DND-41 (cell line): ENCODE results near the gene RUNX2.

Experiments used
- ATAC-seq: fragments of 200-7000 bp; cut with Tn5 transposase; 3 replicates; pipeline ENCODE4 v1.9.1; 2021; ENCODE audit warnings: low read depth; ENCODE audit not compliant: insufficient read depth
- DNase-seq: peaks from one replicate; pipeline ENCODE4 v3.0.0-alpha.2; 2020
- H2AFZ ChIP-seq: 2 replicates; pipeline ENCODE4 v1.6.0; 2012; ENCODE audit warnings: low read depth, low read length
- H3K27ac ChIP-seq: 2 replicates; pipeline ENCODE4 v1.5.1; 2012; ENCODE audit warnings: low read length, inconsistent platforms
- H3K27me3 ChIP-seq: fragments of 200-600 bp; sonication (generic); 2 replicates; pipeline ENCODE4 v1.6.0; 2012; ENCODE audit warnings: low read length, mild to moderate bottlenecking, inconsistent platforms; ENCODE audit not compliant: insufficient read depth, poor library complexity
- H3K36me3 ChIP-seq: 2 replicates; pipeline ENCODE4 v1.5.1; 2012; ENCODE audit warnings: low read length, inconsistent platforms; ENCODE audit not compliant: insufficient read depth
- H3K4me1 ChIP-seq: 2 replicates; pipeline ENCODE4 v1.5.1; 2012; ENCODE audit warnings: mild to moderate bottlenecking, low read length; ENCODE audit not compliant: insufficient read depth
- H3K4me2 ChIP-seq: 2 replicates; pipeline ENCODE4 v1.6.0; 2012; ENCODE audit warnings: mild to moderate bottlenecking, moderate library complexity, low read length, inconsistent platforms; ENCODE audit not compliant: insufficient read depth
- H3K4me3 ChIP-seq, 2 experiments: fragments of 200-600 bp in 1 of 2; shearing (Covaris generic) in 1 of 2; 2 replicates each; pipeline ENCODE4 v1.5.1; 2012 to 2016; ENCODE audit warnings: inconsistent platforms in 2 of 2, low read length in 2 of 2, mild to moderate bottlenecking in 2 of 2, low read depth in 1 of 2, moderate library complexity in 1 of 2
- H3K79me2 ChIP-seq: 2 replicates; pipeline ENCODE4 v1.6.0; 2012; ENCODE audit warnings: low read length, inconsistent platforms; ENCODE audit not compliant: insufficient read depth
- H3K9ac ChIP-seq: 2 replicates; pipeline ENCODE4 v1.6.0; 2012; ENCODE audit warnings: low read depth, mild to moderate bottlenecking, inconsistent platforms, low read length, moderate library complexity
- H3K9me3 ChIP-seq: 2 replicates; pipeline ENCODE4 v1.5.1; 2012; ENCODE audit warnings: low read length, moderate library complexity, mild to moderate bottlenecking, inconsistent platforms; ENCODE audit not compliant: insufficient read depth, severe bottlenecking
- H4K20me1 ChIP-seq: 2 replicates; pipeline ENCODE4 v1.6.0; 2012; ENCODE audit warnings: low read length; ENCODE audit not compliant: insufficient read depth
- EZH2 ChIP-seq: IDR thresholded peaks from 3 replicates; pipeline ENCODE4 v1.6.1; 2012; ENCODE audit warnings: borderline replicate concordance, low read depth, mild to moderate bottlenecking, moderate library complexity, low read length, inconsistent platforms; ENCODE audit not compliant: severe bottlenecking
- TF ChIP-seq, protein P1 (sequence below): IDR thresholded peaks from 2 replicates; pipeline ENCODE4 v1.5.1; 2012; ENCODE audit warnings: borderline replicate concordance, low read length, moderate library complexity, mild to moderate bottlenecking; ENCODE audit not compliant: poor library complexity, severe bottlenecking; ENCODE audit errors: extremely low read depth

The RUNX2 gene

DNA sequence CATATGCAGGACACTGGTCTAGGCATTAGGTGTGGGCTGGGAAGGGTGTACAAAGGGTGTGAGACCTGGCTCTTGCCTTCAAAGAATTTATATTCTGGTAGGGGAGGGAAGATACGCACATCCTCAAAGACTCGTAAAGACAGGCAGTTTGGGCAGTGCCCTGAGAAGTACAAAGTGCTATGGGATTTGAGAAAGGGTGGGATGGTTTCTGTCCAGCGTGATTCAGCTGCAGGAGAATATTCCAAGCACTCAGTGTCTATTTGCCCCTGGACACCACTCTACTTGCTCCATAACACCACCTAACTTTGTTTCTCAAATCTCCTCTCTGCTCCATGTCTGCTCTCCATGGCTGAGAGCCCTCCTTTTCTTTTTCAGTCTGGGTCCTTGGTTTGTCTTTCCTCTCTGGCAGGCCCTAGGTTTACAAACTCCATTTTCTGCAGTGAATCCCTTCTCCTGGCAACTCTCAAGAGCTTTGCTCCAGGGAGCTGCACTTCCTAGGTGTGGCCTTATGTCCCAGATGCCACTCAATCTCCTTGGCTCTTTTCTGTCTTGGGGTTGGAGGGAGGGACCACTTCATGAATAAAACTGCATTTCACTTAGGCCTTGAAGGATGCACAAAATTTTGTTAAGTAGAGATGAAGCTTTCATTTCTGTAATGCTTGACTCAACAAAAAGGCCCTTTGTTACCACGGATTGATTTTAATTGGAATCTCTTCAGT lies 377.2 kb downstream of the RUNX2 start:
- Histone ChIP-seq H2AFZ (no peak overlapping the region), H3K27ac (no peak overlapping the region), H3K9me3 (no peaks in the 10 kb centered on the region), H3K79me2 (no peaks in the 10 kb centered on the region), H3K4me2 (no peak overlapping the region), H3K27me3 (no peaks in the 10 kb centered on the region), H4K20me1 (no peaks in the 10 kb centered on the region), H3K4me3 (no peak overlapping the region), H3K9ac (no peak overlapping the region), H3K4me1 (no peaks in the 10 kb centered on the region), H3K36me3 (no peaks in the 10 kb centered on the region)
- TF ChIP-seq, protein P1, sequence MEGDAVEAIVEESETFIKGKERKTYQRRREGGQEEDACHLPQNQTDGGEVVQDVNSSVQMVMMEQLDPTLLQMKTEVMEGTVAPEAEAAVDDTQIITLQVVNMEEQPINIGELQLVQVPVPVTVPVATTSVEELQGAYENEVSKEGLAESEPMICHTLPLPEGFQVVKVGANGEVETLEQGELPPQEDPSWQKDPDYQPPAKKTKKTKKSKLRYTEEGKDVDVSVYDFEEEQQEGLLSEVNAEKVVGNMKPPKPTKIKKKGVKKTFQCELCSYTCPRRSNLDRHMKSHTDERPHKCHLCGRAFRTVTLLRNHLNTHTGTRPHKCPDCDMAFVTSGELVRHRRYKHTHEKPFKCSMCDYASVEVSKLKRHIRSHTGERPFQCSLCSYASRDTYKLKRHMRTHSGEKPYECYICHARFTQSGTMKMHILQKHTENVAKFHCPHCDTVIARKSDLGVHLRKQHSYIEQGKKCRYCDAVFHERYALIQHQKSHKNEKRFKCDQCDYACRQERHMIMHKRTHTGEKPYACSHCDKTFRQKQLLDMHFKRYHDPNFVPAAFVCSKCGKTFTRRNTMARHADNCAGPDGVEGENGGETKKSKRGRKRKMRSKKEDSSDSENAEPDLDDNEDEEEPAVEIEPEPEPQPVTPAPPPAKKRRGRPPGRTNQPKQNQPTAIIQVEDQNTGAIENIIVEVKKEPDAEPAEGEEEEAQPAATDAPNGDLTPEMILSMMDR = no peak
- TF ChIP-seq EZH2 = no peak
- DNase-seq (no peak), ATAC-seq (no peak)

DNA sequence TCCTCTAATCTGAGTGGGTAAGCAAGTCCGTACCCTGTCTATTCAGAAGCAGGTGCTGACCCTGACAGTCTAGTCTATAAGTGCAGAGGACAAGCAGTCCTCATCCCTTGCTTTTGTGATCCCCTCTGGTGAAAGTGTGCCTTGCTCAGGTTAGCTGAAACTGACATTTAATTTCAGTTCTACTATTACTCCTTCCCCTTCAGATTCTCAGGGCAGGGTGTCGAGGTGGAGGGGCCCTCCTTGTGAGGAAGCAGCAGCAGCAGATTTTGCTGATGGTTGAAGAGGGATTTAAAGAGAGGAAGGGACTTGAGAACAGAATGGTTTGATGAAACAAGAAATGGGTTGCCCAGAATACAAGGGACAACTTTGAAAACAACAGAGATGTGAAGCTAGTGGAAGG lies 378.2 kb downstream of the RUNX2 start:
- TF ChIP-seq, protein P1 = no peak
- no peak for TF ChIP-seq EZH2
- Histone ChIP-seq H3K36me3 (no peaks in the 10 kb centered on the region), H3K9me3 (no peaks in the 10 kb centered on the region), H2AFZ (no peak overlapping the region), H3K4me3 (no peak overlapping the region), H3K4me1 (no peaks in the 10 kb centered on the region), H3K79me2 (no peaks in the 10 kb centered on the region), H3K27me3 (no peaks in the 10 kb centered on the region), H4K20me1 (no peaks in the 10 kb centered on the region), H3K4me2 (no peak overlapping the region), H3K27ac (no peak overlapping the region), H3K9ac (no peak overlapping the region)
- ATAC-seq = no peak
- DNase-seq = no peak

DNA sequence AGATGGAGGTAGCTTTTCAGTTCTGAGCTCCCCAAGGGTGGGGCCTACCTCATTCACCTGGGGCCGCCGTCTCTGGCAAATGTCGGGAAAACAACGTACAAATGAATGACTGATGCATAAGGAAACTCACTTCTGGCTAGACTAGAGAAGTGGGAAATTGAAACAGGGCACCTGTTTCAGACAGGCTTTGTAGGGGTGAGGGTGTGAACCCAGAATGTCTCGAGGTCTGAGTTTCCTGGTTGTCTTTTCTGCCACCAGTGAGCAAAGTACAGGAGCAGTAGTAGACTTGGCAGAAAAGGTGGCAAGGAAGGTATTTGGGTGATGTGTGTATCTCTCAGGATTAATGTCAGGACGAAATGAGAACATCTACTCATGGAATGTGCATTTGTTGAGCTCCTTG lies 379.0 kb downstream of the RUNX2 start:
- H3K4me2 ChIP-seq = no peak overlapping the region
- no peaks in the 10 kb centered on the region for H4K20me1 ChIP-seq
- no peaks in the 10 kb centered on the region for H3K4me1 ChIP-seq
- no peak overlapping the region for H3K9ac ChIP-seq
- H3K9me3 ChIP-seq = no peaks in the 10 kb centered on the region
- TF ChIP-seq EZH2 = no peak
- TF ChIP-seq, protein P1 = no peak
- no peak overlapping the region for H3K4me3 ChIP-seq
- ATAC-seq (no peak), DNase-seq (no peak)
- no peaks in the 10 kb centered on the region for H3K27me3 ChIP-seq
- no peaks in the 10 kb centered on the region for H3K36me3 ChIP-seq
- H2AFZ ChIP-seq = no peak overlapping the region
- H3K27ac ChIP-seq = no peak overlapping the region
- no peaks in the 10 kb centered on the region for H3K79me2 ChIP-seq

DNA sequence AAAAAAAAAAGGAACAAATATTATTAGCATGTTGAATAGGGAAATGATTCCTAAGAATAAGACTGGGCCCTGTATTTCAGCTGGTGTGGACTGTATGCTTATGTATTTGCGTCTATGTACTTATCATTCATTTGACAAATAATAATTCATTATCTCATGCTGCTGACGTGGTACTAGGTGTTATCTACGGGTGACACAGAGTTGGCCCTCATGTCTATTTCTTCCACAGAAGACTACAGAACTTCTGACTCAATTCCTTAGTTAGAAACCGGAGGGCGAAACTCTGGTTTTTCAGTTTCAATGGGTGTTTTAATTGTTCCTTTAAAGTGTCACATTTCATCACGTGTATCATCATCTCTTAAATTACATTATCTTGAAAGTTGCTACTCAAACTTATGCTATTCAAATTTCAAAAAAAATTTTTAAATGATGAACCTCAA lies 381.7 kb downstream of the RUNX2 start:
- Histone ChIP-seq H3K9me3 (no peaks in the 10 kb centered on the region), H3K4me1 (peaks cover 8% of the 10 kb centered on the region), H3K9ac (no peak overlapping the region), H3K27ac (no peak overlapping the region), H3K36me3 (no peaks in the 10 kb centered on the region), H3K4me3 (no peak overlapping the region), H3K4me2 (no peak overlapping the region), H4K20me1 (no peaks in the 10 kb centered on the region), H3K79me2 (no peaks in the 10 kb centered on the region), H2AFZ (no peak overlapping the region), H3K27me3 (no peaks in the 10 kb centered on the region)
- DNase-seq = no peak
- TF ChIP-seq, protein P1 = no peak
- no peak for TF ChIP-seq EZH2
- no peak for ATAC-seq
